OCI-LY7 (cell line): ENCODE results near the gene KCNJ16.

Experiments
- CTCF ChIP-seq: fragments of 200-600 bp; sonication (generic); conservative IDR thresholded peaks from 2 replicates; pipeline ENCODE4 v1.5.1; 2014; ENCODE audit warnings: mild to moderate bottlenecking, antibody characterized with exemption, low read length, moderate library complexity, mixed read lengths
- EZH2phosphoT487 ChIP-seq: fragments of 200-600 bp; sonication (generic); IDR thresholded peaks from 2 replicates; pipeline ENCODE4 v1.6.1; 2018; ENCODE audit warnings: low read depth, borderline replicate concordance, mild to moderate bottlenecking, mixed run types, antibody characterized with exemption, low read length, moderate library complexity, mixed read lengths

- TF ChIP-seq CTCF, result no peak
- no peak for TF ChIP-seq EZH2phosphoT487
Observed at GRCh38 chr17:70114405-70114804, 39.4 kb downstream of the KCNJ16 start.
